Measurements from ENCODE around the gene DAND5. TPM values are rescaled to one million over a fixed set of nuclear protein-coding genes. Genes with fewer than 3 reads are reported as not detected.

The DAND5 gene
- total and polyA plus RNA-seq, 9 of the 15 experiments (the other 6 are each of a cell fraction or from before 2014, with no cell fraction given) = 0.22 to 0.83 (median 0.60) TPM

DNA sequence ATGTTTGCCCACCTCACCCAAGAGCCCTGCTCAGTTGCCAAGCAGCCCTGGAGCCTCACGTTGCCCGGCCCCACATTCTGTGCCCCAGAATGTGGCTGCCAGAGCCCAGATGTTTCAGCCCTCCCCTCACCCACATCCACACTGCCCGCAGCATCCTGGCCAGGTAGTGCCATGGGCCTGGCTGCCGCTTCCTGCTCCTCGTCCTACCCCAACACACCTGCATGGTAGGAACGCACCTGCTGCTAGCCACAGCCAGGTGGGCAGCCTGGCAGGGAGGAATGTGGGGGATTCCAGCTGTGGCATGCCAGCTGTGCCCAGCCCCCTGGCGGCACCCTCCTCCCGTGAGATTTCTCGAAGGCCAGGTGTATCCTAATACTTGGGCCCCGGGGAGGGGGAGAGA, 18.4 kb downstream of the DAND5 start:
- ATAC-seq = no peak
- peaks cover 19 to 57% of the 10 kb centered on the region in 2 experiments; a peak in 4 of 5 replicates for H3K4me1 ChIP-seq (replicated peaks in 1 of 2; ENCODE audit: control insufficient read depth in 2 of 2, insufficient read depth in 2 of 2, low read length in 2 of 2)
- TF ChIP-seq, protein P1, sequence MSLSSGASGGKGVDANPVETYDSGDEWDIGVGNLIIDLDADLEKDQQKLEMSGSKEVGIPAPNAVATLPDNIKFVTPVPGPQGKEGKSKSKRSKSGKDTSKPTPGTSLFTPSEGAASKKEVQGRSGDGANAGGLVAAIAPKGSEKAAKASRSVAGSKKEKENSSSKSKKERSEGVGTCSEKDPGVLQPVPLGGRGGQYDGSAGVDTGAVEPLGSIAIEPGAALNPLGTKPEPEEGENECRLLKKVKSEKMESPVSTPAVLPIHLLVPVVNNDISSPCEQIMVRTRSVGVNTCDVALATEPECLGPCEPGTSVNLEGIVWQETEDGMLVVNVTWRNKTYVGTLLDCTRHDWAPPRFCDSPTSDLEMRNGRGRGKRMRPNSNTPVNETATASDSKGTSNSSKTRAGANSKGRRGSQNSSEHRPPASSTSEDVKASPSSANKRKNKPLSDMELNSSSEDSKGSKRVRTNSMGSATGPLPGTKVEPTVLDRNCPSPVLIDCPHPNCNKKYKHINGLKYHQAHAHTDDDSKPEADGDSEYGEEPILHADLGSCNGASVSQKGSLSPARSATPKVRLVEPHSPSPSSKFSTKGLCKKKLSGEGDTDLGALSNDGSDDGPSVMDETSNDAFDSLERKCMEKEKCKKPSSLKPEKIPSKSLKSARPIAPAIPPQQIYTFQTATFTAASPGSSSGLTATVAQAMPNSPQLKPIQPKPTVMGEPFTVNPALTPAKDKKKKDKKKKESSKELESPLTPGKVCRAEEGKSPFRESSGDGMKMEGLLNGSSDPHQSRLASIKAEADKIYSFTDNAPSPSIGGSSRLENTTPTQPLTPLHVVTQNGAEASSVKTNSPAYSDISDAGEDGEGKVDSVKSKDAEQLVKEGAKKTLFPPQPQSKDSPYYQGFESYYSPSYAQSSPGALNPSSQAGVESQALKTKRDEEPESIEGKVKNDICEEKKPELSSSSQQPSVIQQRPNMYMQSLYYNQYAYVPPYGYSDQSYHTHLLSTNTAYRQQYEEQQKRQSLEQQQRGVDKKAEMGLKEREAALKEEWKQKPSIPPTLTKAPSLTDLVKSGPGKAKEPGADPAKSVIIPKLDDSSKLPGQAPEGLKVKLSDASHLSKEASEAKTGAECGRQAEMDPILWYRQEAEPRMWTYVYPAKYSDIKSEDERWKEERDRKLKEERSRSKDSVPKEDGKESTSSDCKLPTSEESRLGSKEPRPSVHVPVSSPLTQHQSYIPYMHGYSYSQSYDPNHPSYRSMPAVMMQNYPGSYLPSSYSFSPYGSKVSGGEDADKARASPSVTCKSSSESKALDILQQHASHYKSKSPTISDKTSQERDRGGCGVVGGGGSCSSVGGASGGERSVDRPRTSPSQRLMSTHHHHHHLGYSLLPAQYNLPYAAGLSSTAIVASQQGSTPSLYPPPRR (CRISPR knock-in tag; IDR thresholded peaks at IDR 0.05; ENCODE audit: borderline replicate concordance) = no peak
- TF ChIP-seq ZFP1 (CRISPR knock-in tag; IDR thresholded peaks at IDR 0.05) (no peak), CTBP1 (IDR thresholded peaks at IDR 0.05; ENCODE audit: borderline replicate concordance) (no peak), HNRNPUL1 (IDR thresholded peaks at IDR 0.05; ENCODE audit: low read length) (no peak), MAFK (IDR thresholded peaks at IDR 0.05; ENCODE audit: low read length) (no peak)
- TF ChIP-seq, protein P2, sequence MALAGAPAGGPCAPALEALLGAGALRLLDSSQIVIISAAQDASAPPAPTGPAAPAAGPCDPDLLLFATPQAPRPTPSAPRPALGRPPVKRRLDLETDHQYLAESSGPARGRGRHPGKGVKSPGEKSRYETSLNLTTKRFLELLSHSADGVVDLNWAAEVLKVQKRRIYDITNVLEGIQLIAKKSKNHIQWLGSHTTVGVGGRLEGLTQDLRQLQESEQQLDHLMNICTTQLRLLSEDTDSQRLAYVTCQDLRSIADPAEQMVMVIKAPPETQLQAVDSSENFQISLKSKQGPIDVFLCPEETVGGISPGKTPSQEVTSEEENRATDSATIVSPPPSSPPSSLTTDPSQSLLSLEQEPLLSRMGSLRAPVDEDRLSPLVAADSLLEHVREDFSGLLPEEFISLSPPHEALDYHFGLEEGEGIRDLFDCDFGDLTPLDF (CRISPR knock-in tag; IDR thresholded peaks at IDR 0.05) = no peak
- CTCF ChIA-PET (ENCODE audit: low intra/inter-chr PET ratio) = no interaction called here
- H3K27ac ChIP-seq (ENCODE audit: extremely low read depth, low read depth, low read length) = no peak overlapping the region
- in situ Hi-C loops (cut with MboI) (loop anchor here (5.0 kb wide), 1 partner anchor 40 kb away; no protein-coding TSS in a partner anchor), intact Hi-C loops (cut with micrococcal nuclease) (no loop called here)
- WGBS (ENCODE audit: insufficient coverage, low coverage, missing lambda C conversion rate) = 45% methylated on average over 10 of the region's 10 CpGs
- FAIRE-seq = no peak
- H3K36me3 ChIP-seq (ENCODE audit: control insufficient read depth, insufficient read depth, low read length) = no peaks in the 10 kb centered on the region
- POLR2A ChIA-PET = no interaction called here
- no peaks in the 10 kb centered on the region for H3K79me2 ChIP-seq (ENCODE audit: control insufficient read depth, insufficient read depth, low read length)
- DNase-seq (ENCODE audit: extremely low read depth in 1 of 4, low spot score in 3 of 4) = no peak
- BruUV-seq (replicated peaks) = no TSS peak
- H2AFZ ChIP-seq (ENCODE audit: low read depth, low read length) = no peak overlapping the region
- H3K4me2 ChIP-seq (ENCODE audit: insufficient read depth, low read length) = no peak overlapping the region
- no peak overlapping the region for H3K9ac ChIP-seq (ENCODE audit: insufficient read depth in 1 of 2, low read depth in 2 of 2, low read length in 2 of 2)
- no peak overlapping the region for H3K4me3 ChIP-seq
- no peaks in the 10 kb centered on the region for H3K9me1 ChIP-seq (ENCODE audit: control insufficient read depth, insufficient read depth, low read length)
- no peaks in the 10 kb centered on the region for H4K20me1 ChIP-seq (replicated peaks; ENCODE audit: control insufficient read depth, insufficient read depth, low read length)
- no peaks in the 10 kb centered on the region; a peak in 1 of 5 replicates for H3K27me3 ChIP-seq (ENCODE audit: control insufficient read depth in 2 of 2, insufficient read depth in 2 of 2, low read length in 2 of 2)
- no peaks in the 10 kb centered on the region for H3K9me3 ChIP-seq (replicated peaks; ENCODE audit: control insufficient read depth, insufficient read depth, low read depth, low read length)

Measured in K562 (cell line).